B cell (primary cell): ENCODE results near the gene AP4S1. TPM values are rescaled to one million over a fixed set of nuclear protein-coding genes. Genes with fewer than 3 reads are reported as not detected.

ENCODE experiments used
- ATAC-seq: fragments of 200-7000 bp; cut with Tn5 transposase; one replicate; pipeline ENCODE4 v1.10.0; 2021; ENCODE audit warnings: low read depth, mild to moderate bottlenecking, moderate number of reproducible peaks, moderate library complexity
- CTCF ChIA-PET: fragments of 350-600 bp; sonication (Branson Sonifier 250); formaldehyde crosslinking; loops from one replicate; lab custom pipeline; 2021; ENCODE audit warnings: antibody characterized with exemption, inconsistent platforms; lab: Charles Lee
- POLR2A ChIA-PET: fragments of 350-600 bp; sonication (Branson Sonifier 250); formaldehyde crosslinking; loops from one replicate; lab custom pipeline; 2021; ENCODE audit warnings: antibody characterized with exemption; lab: Charles Lee
- DNase-seq: peaks from one replicate; pipeline ENCODE4 v3.0.0; 2013
- H2AFZ ChIP-seq: 2 replicates; pipeline ENCODE4 v1.6.1; 2012; ENCODE audit warnings: mild to moderate bottlenecking, low read depth, low read length; ENCODE audit not compliant: insufficient read depth, poor library complexity, severe bottlenecking
- H3K27ac ChIP-seq, 2 donors: 1 replicate in 1 of 2; 2 replicates in 1 of 2; pipeline ENCODE4 v1.5.1; 2012 to 2013; ENCODE audit warnings: low read length in 2 of 2, mild to moderate bottlenecking in 2 of 2, moderate library complexity in 1 of 2
- H3K27me3 ChIP-seq, 4 experiments: fragments of 200-600 bp in 1 of 4; sonication (generic) in 1 of 4; replicated peaks in 1 of 4; 1 replicate in 2 of 4; 2 replicates in 2 of 4; pipeline versions ENCODE4 v1.6.1 to v1.7.0; 2013 to 2016; ENCODE audit warnings: low read length in 3 of 4, mild to moderate bottlenecking in 2 of 4, mixed read lengths in 1 of 4, moderate library complexity in 1 of 4; ENCODE audit not compliant: insufficient read depth in 4 of 4, control insufficient read depth in 3 of 4; ENCODE audit errors: control extremely low read depth in 1 of 4
- H3K36me3 ChIP-seq, 2 experiments: replicated peaks in 1 of 2; 1 replicate in 1 of 2; 2 replicates in 1 of 2; pipeline versions ENCODE4 v1.6.1 to v1.7.1; 2013; ENCODE audit warnings: low read length in 1 of 2; ENCODE audit not compliant: insufficient read depth in 2 of 2, control insufficient read depth in 1 of 2; ENCODE audit errors: control extremely low read depth in 1 of 2, extremely low read depth in 1 of 2
- H3K4me1 ChIP-seq, 2 donors: fragments of 200-600 bp in 1 of 2; sonication (generic) in 1 of 2; 1 replicate in 1 of 2; 2 replicates in 1 of 2; pipeline versions ENCODE4 v1.5.1 to v1.6.1; 2013 to 2017; ENCODE audit warnings: low read length in 2 of 2; ENCODE audit not compliant: control insufficient read depth in 2 of 2, insufficient read depth in 2 of 2
- H3K4me2 ChIP-seq: replicated peaks from 2 replicates; pipeline ENCODE3; 2012; ENCODE audit warnings: mild to moderate bottlenecking, low read depth, low read length; ENCODE audit not compliant: poor library complexity, severe bottlenecking
- H3K4me3 ChIP-seq, 5 experiments: fragments of 200-600 bp in 1 of 5; sonication (generic) in 1 of 5; 1 replicate in 3 of 5; 2 replicates in 2 of 5; pipeline versions ENCODE4 v1.5.1 to v1.7.0; 2011 to 2016; ENCODE audit warnings: low read length in 4 of 5, mild to moderate bottlenecking in 4 of 5, low read depth in 2 of 5, control low read depth in 1 of 5, moderate library complexity in 1 of 5; ENCODE audit not compliant: insufficient read depth in 1 of 5; ENCODE audit errors: control extremely low read depth in 1 of 5, extremely low read depth in 1 of 5
- H3K79me2 ChIP-seq: fragments of 200-600 bp; sonication (generic); one replicate; pipeline ENCODE4 v1.6.0; 2016; ENCODE audit warnings: low read length; ENCODE audit not compliant: control insufficient read depth, insufficient read depth
- H3K9ac ChIP-seq: fragments of 200-600 bp; sonication (generic); 2 replicates; pipeline ENCODE4 v1.6.1; 2017; ENCODE audit warnings: mild to moderate bottlenecking, low read length, moderate library complexity
- H3K9me3 ChIP-seq, 3 donors: one replicate each; pipeline versions ENCODE4 v1.6.1 to v1.7.1; 2013; ENCODE audit warnings: low read length in 2 of 3; ENCODE audit not compliant: control insufficient read depth in 2 of 3, insufficient read depth in 1 of 3; ENCODE audit errors: control extremely low read depth in 1 of 3
- H4K20me1 ChIP-seq: 2 replicates; pipeline ENCODE4 v1.6.0; 2012; ENCODE audit warnings: mild to moderate bottlenecking, low read length; ENCODE audit not compliant: insufficient read depth, control insufficient read depth, poor library complexity, severe bottlenecking
- H3K27ac Mint-ChIP-seq: one replicate; pipeline ENCODE4 v1.8.0; 2021; ENCODE audit warnings: mixed read lengths
- H3K27me3 Mint-ChIP-seq: one replicate; pipeline ENCODE4 v1.8.0; 2021; ENCODE audit warnings: mixed read lengths
- H3K4me1 Mint-ChIP-seq: one replicate; pipeline ENCODE4 v1.8.0; 2021; ENCODE audit warnings: mixed read lengths
- H3K4me3 Mint-ChIP-seq: one replicate; pipeline ENCODE4 v1.8.0; 2021; ENCODE audit warnings: mixed read lengths
- H3K9me3 Mint-ChIP-seq: one replicate; pipeline ENCODE4 v1.8.0; 2022; ENCODE audit warnings: mixed read lengths; ENCODE audit not compliant: insufficient read depth
- CTCF ChIP-seq: fragments of 200-600 bp; IDR thresholded peaks from one replicate; pipeline ENCODE4 v1.8.0; 2022; ENCODE audit warnings: antibody characterized with exemption, mild to moderate bottlenecking
- EZH2 ChIP-seq: IDR thresholded peaks from 2 replicates; pipeline ENCODE4 v1.6.1; 2012; ENCODE audit warnings: borderline replicate concordance, low read depth, mild to moderate bottlenecking, moderate library complexity, low read length; ENCODE audit not compliant: insufficient read depth, poor library complexity, severe bottlenecking
- WGBS: methylation state at CpG from one replicate; pipeline ENCODE4 v1.1.5; 2013; ENCODE audit warnings: missing lambda C conversion rate; ENCODE audit not compliant: insufficient coverage; 5-methylcytosine and 5-hydroxymethylcytosine counted together
- intact Hi-C: fragments of 100-400 bp; cut with micrococcal nuclease; formaldehyde crosslinking; loops from one replicate; pipeline ENCODE4 v1.10.0; 2022
- polyA plus RNA-seq: library from polyadenylated mRNA; depleted of rRNA; stranded (reverse); fragments of >200 nt; gene quantifications from 2 replicates; pipeline ENCODE4 v1.2.3, GENCODE V29; 2012
- total RNA-seq, 2 donors: library from RNA; stranded (reverse); fragments of 120-200 nt in 1 of 2; gene quantifications; 1 replicate in 1 of 2; 2 replicates in 1 of 2; pipeline versions ENCODE4 v1.2.3 to v1.2.4, GENCODE V29; 2013 to 2022

The AP4S1 gene
- total and polyA plus RNA-seq, 2 donors (not counting 1 experiment from before 2014, with no cell fraction given) = 3.4 to 15.9 TPM

- DNase-seq = no peak
- TF ChIP-seq EZH2 (no peak), CTCF (no peak)
- Histone ChIP-seq H3K27ac (no peak overlapping the region), H3K79me2 (no peaks in the 10 kb centered on the region), H3K36me3 (peaks cover 5 to 15% of the 10 kb centered on the region in 2 experiments), H3K4me3 (no peak overlapping the region), H3K4me2 (no peak overlapping the region), H4K20me1 (no peaks in the 10 kb centered on the region), H3K9me3 (no peaks in the 10 kb centered on the region), H2AFZ (no peak overlapping the region), H3K27me3 (no peaks in the 10 kb centered on the region), H3K4me1 (no peaks in the 10 kb centered on the region), H3K9ac (no peak overlapping the region)
- H3K27me3 Mint-ChIP-seq = no peaks in the 10 kb centered on the region
- POLR2A ChIA-PET = no interaction called here
- H3K27ac Mint-ChIP-seq = no peak overlapping the region
- H3K4me1 Mint-ChIP-seq = no peaks in the 10 kb centered on the region
- CTCF ChIA-PET = no interaction called here
- H3K4me3 Mint-ChIP-seq = no peak overlapping the region
- intact Hi-C loops = no loop called here
- 100% methylated on average over 2 of the region's 2 CpGs for WGBS
- peaks cover 4% of the 10 kb centered on the region for H3K9me3 Mint-ChIP-seq
- no peak for ATAC-seq
These were observed 45.7 kb downstream of the AP4S1 start for GRCh38 chr14:31071151-31071550.

- Histone ChIP-seq H3K4me3 (no peak overlapping the region), H3K79me2 (no peaks in the 10 kb centered on the region), H2AFZ (no peak overlapping the region), H3K27ac (no peak overlapping the region), H3K9ac (no peak overlapping the region), H3K4me2 (no peak overlapping the region), H3K9me3 (no peaks in the 10 kb centered on the region), H3K36me3 (peaks cover 7 to 9% of the 10 kb centered on the region in 2 experiments), H3K4me1 (no peaks in the 10 kb centered on the region), H4K20me1 (no peaks in the 10 kb centered on the region), H3K27me3 (no peaks in the 10 kb centered on the region)
- ChIA-PET CTCF (no interaction called here), POLR2A (no interaction called here)
- DNase-seq (no peak), ATAC-seq (no peak)
- Mint-ChIP-seq H3K4me1 (no peaks in the 10 kb centered on the region), H3K27ac (no peak overlapping the region), H3K9me3 (peaks cover 4% of the 10 kb centered on the region), H3K27me3 (no peaks in the 10 kb centered on the region), H3K4me3 (no peak overlapping the region)
- WGBS = no CpG with 5 or more reads among the region's 2 CpGs
- TF ChIP-seq EZH2 (no peak), CTCF (no peak)
- intact Hi-C loops = no loop called here
These were observed 49.7 kb downstream of the AP4S1 start for GRCh38 chr14:31075144-31075543.
